ENCODE data around the gene RGS19.
A peak's percentile ranks its signal among the peaks of the same experiment; 100 is the strongest.

RGS19 gene

GRCh38 chr20:64050261-64051032, 28.9 kb downstream of the RGS19 start:
- TF ChIP-seq ZFX (IDR thresholded peaks at IDR 0.05; ENCODE audit: borderline replicate concordance) (no peak), CTCF (IDR thresholded peaks at IDR 0.05) (no peak)
- H3K27ac ChIP-seq, result no peak overlapping the region

GRCh38 chr20:64049878-64050260, 29.4 kb downstream of the RGS19 start:
- no peak for TF ChIP-seq CTCF (IDR thresholded peaks at IDR 0.05)
- TF ChIP-seq ZFX (IDR thresholded peaks at IDR 0.05; ENCODE audit: borderline replicate concordance), result no peak
- H3K27ac ChIP-seq, result no peak overlapping the region

GRCh38 chr20:64049060-64049877, 30.0 kb downstream of the RGS19 start, which contains the start of gene SOX18:
TSS of gene SOX18 (minus strand) at chr20:64049639. CDS start at chr20:64049516, 123 bp downstream.
- H3K27ac ChIP-seq, result no peak within 1 kb of the TSS
- TF ChIP-seq CTCF (IDR thresholded peaks at IDR 0.05) (peak; percentile 22; the same call in 1 of the 2 replicates), ZFX (IDR thresholded peaks at IDR 0.05; ENCODE audit: borderline replicate concordance) (no peak)

- no peak overlapping the region for H3K27ac ChIP-seq
- TF ChIP-seq CTCF (IDR thresholded peaks at IDR 0.05) (no peak), ZFX (IDR thresholded peaks at IDR 0.05; ENCODE audit: borderline replicate concordance) (no peak)
These were observed 30.8 kb downstream of the RGS19 start for GRCh38 chr20:64048402-64049044.

GRCh38 chr20:64047968-64048401, 31.3 kb downstream of the RGS19 start:
- TF ChIP-seq ZFX (IDR thresholded peaks at IDR 0.05; ENCODE audit: borderline replicate concordance) (no peak), CTCF (IDR thresholded peaks at IDR 0.05) (no peak)
- no peak overlapping the region for H3K27ac ChIP-seq

GRCh38 chr20:64047046-64047389, 32.3 kb downstream of the RGS19 start:
- TF ChIP-seq CTCF (IDR thresholded peaks at IDR 0.05), result no peak
- TF ChIP-seq ZFX (IDR thresholded peaks at IDR 0.05; ENCODE audit: borderline replicate concordance), result no peak
- H3K27ac ChIP-seq, result no peak overlapping the region
